GM23338 (cell line): ENCODE data around the gene SLC2A9. TPM values are rescaled to one million over a fixed set of nuclear protein-coding genes. Genes with fewer than 3 reads are reported as not detected.

Experiments
- ATAC-seq: fragments of 200-7000 bp; cut with Tn5 transposase; 3 replicates; pipeline ENCODE4 v1.9.1; 2020
- DNase-seq: peaks from one replicate; pipeline ENCODE4 v3.0.0-alpha.2; 2015; ENCODE audit warnings: low spot score
- H2AFZ ChIP-seq: fragments of 200-600 bp; sonication (generic); 2 replicates; pipeline ENCODE4 v1.8.0; 2016; ENCODE audit warnings: antibody characterized with exemption, mild to moderate bottlenecking, moderate library complexity
- H3F3A ChIP-seq: fragments of 200-600 bp; sonication (generic); replicated peaks from 2 replicates; pipeline ENCODE4 v1.8.0; 2017; ENCODE audit warnings: antibody characterized with exemption, mixed run types, low read depth
- H3K27ac ChIP-seq: fragments of 200-600 bp; sonication (generic); 2 replicates; pipeline ENCODE4 v1.6.1; 2016; ENCODE audit warnings: low read depth
- H3K27me3 ChIP-seq: fragments of 200-600 bp; sonication (generic); 2 replicates; pipeline ENCODE4 v1.8.0; 2016; ENCODE audit warnings: mild to moderate bottlenecking, mixed run types, moderate library complexity; ENCODE audit not compliant: insufficient read depth
- H3K36me3 ChIP-seq: fragments of 200-600 bp; sonication (generic); 2 replicates; pipeline ENCODE4 v1.8.0; 2016; ENCODE audit warnings: mild to moderate bottlenecking; ENCODE audit not compliant: insufficient read depth
- H3K4me1 ChIP-seq: fragments of 200-600 bp; sonication (generic); 2 replicates; pipeline ENCODE4 v1.8.0; 2016; ENCODE audit warnings: mild to moderate bottlenecking, moderate library complexity; ENCODE audit not compliant: insufficient read depth
- H3K4me2 ChIP-seq: fragments of 200-600 bp; sonication (generic); 2 replicates; pipeline ENCODE4 v1.7.1; 2017; ENCODE audit warnings: mixed run types
- H3K4me3 ChIP-seq: fragments of 200-600 bp; sonication (generic); 2 replicates; pipeline ENCODE4 v1.6.1; 2016; ENCODE audit warnings: mixed run types
- H3K79me2 ChIP-seq: fragments of 200-600 bp; sonication (generic); replicated peaks from 2 replicates; pipeline ENCODE4 v1.8.0; 2017; ENCODE audit warnings: mild to moderate bottlenecking; ENCODE audit not compliant: insufficient read depth
- H3K9me2 ChIP-seq: fragments of 200-600 bp; sonication (generic); 2 replicates; pipeline ENCODE4 v1.8.0; 2017; ENCODE audit not compliant: insufficient read depth
- H4K20me1 ChIP-seq: fragments of 200-600 bp; sonication (generic); replicated peaks from 2 replicates; pipeline ENCODE4 v1.8.0; 2017; ENCODE audit warnings: mild to moderate bottlenecking; ENCODE audit not compliant: insufficient read depth
- H3K27ac Mint-ChIP-seq: 2 replicates; pipeline ENCODE4 v1.8.0; 2020; ENCODE audit warnings: inconsistent platforms, mild to moderate bottlenecking, moderate library complexity, mixed read lengths
- H3K27me3 Mint-ChIP-seq: 3 replicates; pipeline ENCODE4 v1.8.0; 2022; ENCODE audit warnings: low read depth, mild to moderate bottlenecking, moderate library complexity, mixed read lengths, inconsistent platforms; ENCODE audit not compliant: insufficient read depth, poor library complexity
- H3K36me3 Mint-ChIP-seq: 3 replicates; pipeline ENCODE4 v1.8.0; 2021; ENCODE audit warnings: low read depth, mild to moderate bottlenecking, inconsistent platforms, moderate library complexity, mixed read lengths
- H3K4me1 Mint-ChIP-seq: 3 replicates; pipeline ENCODE4 v1.8.0; 2020; ENCODE audit warnings: mild to moderate bottlenecking, inconsistent platforms, mixed read lengths
- H3K4me3 Mint-ChIP-seq: 3 replicates; pipeline ENCODE4 v1.8.0; 2021; ENCODE audit warnings: moderate library complexity, mild to moderate bottlenecking, inconsistent platforms, mixed read lengths
- H3K9me3 Mint-ChIP-seq: 3 replicates; pipeline ENCODE4 v1.8.0; 2020; ENCODE audit warnings: moderate library complexity, mild to moderate bottlenecking, inconsistent platforms, mixed read lengths
- CREB1 ChIP-seq: fragments of 250-450 bp; sonication (Bioruptor Pico); IDR thresholded peaks from 2 replicates; pipeline ENCODE4 v1.5.0; 2020; ENCODE audit warnings: low read depth, mild to moderate bottlenecking, moderate library complexity
- EZH2 ChIP-seq: fragments of 200-600 bp; sonication (generic); IDR thresholded peaks from one replicate; pipeline ENCODE4 v1.8.0; 2017; ENCODE audit warnings: antibody characterized with exemption, mild to moderate bottlenecking, low read depth; ENCODE audit not compliant: unreplicated experiment
- EZH2phosphoT487 ChIP-seq: fragments of 200-600 bp; sonication (generic); IDR thresholded peaks from one replicate; pipeline ENCODE4 v1.8.1; 2018; ENCODE audit warnings: antibody characterized with exemption; ENCODE audit not compliant: unreplicated experiment
- JUNB ChIP-seq: IDR thresholded peaks from one replicate; pipeline ENCODE4 v1.6.1; 2016; ENCODE audit warnings: antibody characterized with exemption; ENCODE audit not compliant: unreplicated experiment
- polyA plus RNA-seq: library from polyadenylated mRNA; unstranded; fragments of >200 nt; fragmentation: Nextera tagmentation; extraction: Ambion mirVana; gene quantifications from 2 replicates; pipeline ENCODE4 v1.2.1, GENCODE V29; 2016
- total RNA-seq: library from RNA; depleted of rRNA; stranded (reverse); fragments of >200 nt; shearing (Covaris generic); gene quantifications from 2 replicates; pipeline ENCODE4 v1.2.3, GENCODE V29; 2014
- TF ChIP-seq, protein P1 (sequence below), 2 experiments: fragments of 200-600 bp in 1 of 2; sonication (generic) in 1 of 2; conservative IDR thresholded peaks; 2 replicates each; pipeline versions ENCODE4 v1.5.1 to v1.6.1; 2016 to 2017; ENCODE audit warnings: antibody characterized with exemption in 2 of 2, low read depth in 2 of 2, mild to moderate bottlenecking in 2 of 2, moderate library complexity in 1 of 2
- TF ChIP-seq, protein P2 (sequence below): IDR thresholded peaks from 2 replicates; pipeline ENCODE4 v1.6.1; 2016; ENCODE audit warnings: antibody characterized with exemption
- TF ChIP-seq, protein P3 (sequence below): IDR thresholded peaks from one replicate; pipeline ENCODE4 v1.6.1; 2018; ENCODE audit warnings: antibody characterized with exemption; ENCODE audit not compliant: unreplicated experiment

Gene SLC2A9
- total and polyA plus RNA-seq, 2 experiments from 2014 or later, result 0.21 to 0.40 TPM

DNA sequence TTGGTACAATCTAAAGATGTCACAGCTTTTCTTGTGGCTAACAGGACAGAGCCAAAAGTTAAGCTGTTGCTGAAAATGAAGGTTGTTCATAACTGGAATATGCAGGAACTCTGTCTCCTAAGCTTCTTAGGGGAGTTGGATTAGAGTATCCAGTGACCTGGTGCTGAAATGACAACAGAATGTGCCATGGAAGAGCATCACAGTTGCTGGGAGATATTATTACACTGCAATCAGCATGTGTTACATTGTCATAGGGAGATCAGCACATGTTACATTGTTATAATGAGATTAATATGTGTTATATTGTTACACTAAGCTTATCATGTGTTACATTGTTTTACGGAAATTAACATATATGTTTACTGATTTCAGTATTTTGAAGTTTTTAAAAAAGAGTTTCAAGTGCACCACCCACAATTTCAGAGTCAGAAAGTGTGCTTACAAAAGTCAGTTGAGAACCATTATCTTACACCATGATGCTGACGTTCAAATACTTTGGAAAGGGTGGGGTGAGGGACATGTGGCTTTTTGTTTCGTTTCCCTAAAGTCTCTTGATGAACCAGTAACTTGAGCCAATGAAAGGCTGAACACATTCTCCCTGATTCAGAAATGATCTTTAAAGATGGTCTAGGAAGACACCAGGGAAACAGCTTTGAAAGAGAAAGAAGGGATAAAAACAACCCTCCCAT, 126.5 kb downstream of the SLC2A9 start:
- Mint-ChIP-seq H3K9me3 (no peaks in the 10 kb centered on the region), H3K27ac (no peak overlapping the region), H3K27me3 (peaks cover 6% of the 10 kb centered on the region), H3K36me3 (no peaks in the 10 kb centered on the region), H3K4me3 (no peak overlapping the region), H3K4me1 (peaks cover 24% of the 10 kb centered on the region; the same call in 2 of the 3 replicates)
- Histone ChIP-seq H3K27ac (no peak overlapping the region), H3K79me2 (no peaks in the 10 kb centered on the region), H3K36me3 (no peaks in the 10 kb centered on the region), H3K4me3 (no peak overlapping the region), H3K27me3 (no peaks in the 10 kb centered on the region), H3K9me2 (no peaks in the 10 kb centered on the region), H3K4me2 (no peak overlapping the region), H4K20me1 (no peaks in the 10 kb centered on the region), H3K4me1 (peaks cover 3% of the 10 kb centered on the region; the same call in 1 of the 2 replicates), H2AFZ (no peak overlapping the region), H3F3A (no peaks in the 10 kb centered on the region)
- DNase-seq (no peak), ATAC-seq (no peak)
- TF ChIP-seq CREB1 (CRISPR knock-in tag), result no peak
- TF ChIP-seq, protein P1, sequence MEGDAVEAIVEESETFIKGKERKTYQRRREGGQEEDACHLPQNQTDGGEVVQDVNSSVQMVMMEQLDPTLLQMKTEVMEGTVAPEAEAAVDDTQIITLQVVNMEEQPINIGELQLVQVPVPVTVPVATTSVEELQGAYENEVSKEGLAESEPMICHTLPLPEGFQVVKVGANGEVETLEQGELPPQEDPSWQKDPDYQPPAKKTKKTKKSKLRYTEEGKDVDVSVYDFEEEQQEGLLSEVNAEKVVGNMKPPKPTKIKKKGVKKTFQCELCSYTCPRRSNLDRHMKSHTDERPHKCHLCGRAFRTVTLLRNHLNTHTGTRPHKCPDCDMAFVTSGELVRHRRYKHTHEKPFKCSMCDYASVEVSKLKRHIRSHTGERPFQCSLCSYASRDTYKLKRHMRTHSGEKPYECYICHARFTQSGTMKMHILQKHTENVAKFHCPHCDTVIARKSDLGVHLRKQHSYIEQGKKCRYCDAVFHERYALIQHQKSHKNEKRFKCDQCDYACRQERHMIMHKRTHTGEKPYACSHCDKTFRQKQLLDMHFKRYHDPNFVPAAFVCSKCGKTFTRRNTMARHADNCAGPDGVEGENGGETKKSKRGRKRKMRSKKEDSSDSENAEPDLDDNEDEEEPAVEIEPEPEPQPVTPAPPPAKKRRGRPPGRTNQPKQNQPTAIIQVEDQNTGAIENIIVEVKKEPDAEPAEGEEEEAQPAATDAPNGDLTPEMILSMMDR (conservative IDR thresholded peaks at IDR 0.05; ENCODE audit: low read depth in 2 of 2), result no peak
- TF ChIP-seq JUNB, result no peak
- TF ChIP-seq EZH2, result no peak
- TF ChIP-seq, protein P2, sequence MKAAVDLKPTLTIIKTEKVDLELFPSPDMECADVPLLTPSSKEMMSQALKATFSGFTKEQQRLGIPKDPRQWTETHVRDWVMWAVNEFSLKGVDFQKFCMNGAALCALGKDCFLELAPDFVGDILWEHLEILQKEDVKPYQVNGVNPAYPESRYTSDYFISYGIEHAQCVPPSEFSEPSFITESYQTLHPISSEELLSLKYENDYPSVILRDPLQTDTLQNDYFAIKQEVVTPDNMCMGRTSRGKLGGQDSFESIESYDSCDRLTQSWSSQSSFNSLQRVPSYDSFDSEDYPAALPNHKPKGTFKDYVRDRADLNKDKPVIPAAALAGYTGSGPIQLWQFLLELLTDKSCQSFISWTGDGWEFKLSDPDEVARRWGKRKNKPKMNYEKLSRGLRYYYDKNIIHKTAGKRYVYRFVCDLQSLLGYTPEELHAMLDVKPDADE, result no peak
- TF ChIP-seq, protein P3, sequence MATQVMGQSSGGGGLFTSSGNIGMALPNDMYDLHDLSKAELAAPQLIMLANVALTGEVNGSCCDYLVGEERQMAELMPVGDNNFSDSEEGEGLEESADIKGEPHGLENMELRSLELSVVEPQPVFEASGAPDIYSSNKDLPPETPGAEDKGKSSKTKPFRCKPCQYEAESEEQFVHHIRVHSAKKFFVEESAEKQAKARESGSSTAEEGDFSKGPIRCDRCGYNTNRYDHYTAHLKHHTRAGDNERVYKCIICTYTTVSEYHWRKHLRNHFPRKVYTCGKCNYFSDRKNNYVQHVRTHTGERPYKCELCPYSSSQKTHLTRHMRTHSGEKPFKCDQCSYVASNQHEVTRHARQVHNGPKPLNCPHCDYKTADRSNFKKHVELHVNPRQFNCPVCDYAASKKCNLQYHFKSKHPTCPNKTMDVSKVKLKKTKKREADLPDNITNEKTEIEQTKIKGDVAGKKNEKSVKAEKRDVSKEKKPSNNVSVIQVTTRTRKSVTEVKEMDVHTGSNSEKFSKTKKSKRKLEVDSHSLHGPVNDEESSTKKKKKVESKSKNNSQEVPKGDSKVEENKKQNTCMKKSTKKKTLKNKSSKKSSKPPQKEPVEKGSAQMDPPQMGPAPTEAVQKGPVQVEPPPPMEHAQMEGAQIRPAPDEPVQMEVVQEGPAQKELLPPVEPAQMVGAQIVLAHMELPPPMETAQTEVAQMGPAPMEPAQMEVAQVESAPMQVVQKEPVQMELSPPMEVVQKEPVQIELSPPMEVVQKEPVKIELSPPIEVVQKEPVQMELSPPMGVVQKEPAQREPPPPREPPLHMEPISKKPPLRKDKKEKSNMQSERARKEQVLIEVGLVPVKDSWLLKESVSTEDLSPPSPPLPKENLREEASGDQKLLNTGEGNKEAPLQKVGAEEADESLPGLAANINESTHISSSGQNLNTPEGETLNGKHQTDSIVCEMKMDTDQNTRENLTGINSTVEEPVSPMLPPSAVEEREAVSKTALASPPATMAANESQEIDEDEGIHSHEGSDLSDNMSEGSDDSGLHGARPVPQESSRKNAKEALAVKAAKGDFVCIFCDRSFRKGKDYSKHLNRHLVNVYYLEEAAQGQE, result no peak
- no peak for TF ChIP-seq EZH2phosphoT487
